Panc1 (cell line): Measurements from ENCODE around the gene SULF2. TPM values are rescaled to one million over a fixed set of nuclear protein-coding genes. Genes with fewer than 3 reads are reported as not detected.

Experiments
- ATAC-seq: fragments of 200-7000 bp; cut with Tn5 transposase; 2 replicates; pipeline ENCODE4 v1.9.1; 2020; ENCODE audit warnings: mild to moderate bottlenecking, moderate library complexity
- BruUV-seq: library from RNA; stranded (reverse); fragments of 400-500 nt; replicated peaks from 2 replicates; lab custom pipeline; 2021; lab: Mats Ljungman, UMichigan
- CTCF ChIA-PET: fragments of 300-600 bp; sonication (Branson Sonifier 250); formaldehyde crosslinking; loops from one replicate; lab custom pipeline; 2022; ENCODE audit warnings: antibody characterized with exemption; lab: Charles Lee
- POLR2A ChIA-PET: fragments of 300-600 bp; sonication (Branson Sonifier 250); formaldehyde crosslinking; loops from one replicate; lab custom pipeline; 2022; ENCODE audit warnings: antibody characterized with exemption; lab: Charles Lee
- DNase-seq: peaks from one replicate; pipeline ENCODE4 v3.0.0-alpha.2; 2010; ENCODE audit warnings: low read depth, low spot score
- H3K27ac ChIP-seq: 2 replicates; pipeline ENCODE4 v1.5.1; 2011; ENCODE audit warnings: mild to moderate bottlenecking, low read length, inconsistent platforms
- H3K27me3 ChIP-seq: fragments of 200-500 bp; sonication (Bioruptor generic); 2 replicates; pipeline ENCODE4 v1.6.0; 2014; ENCODE audit warnings: low read length, inconsistent platforms; ENCODE audit not compliant: control insufficient read depth, insufficient read depth
- H3K36me3 ChIP-seq: fragments of 200-500 bp; sonication (Bioruptor generic); 2 replicates; pipeline ENCODE4 v1.5.1; 2014; ENCODE audit warnings: inconsistent platforms, mild to moderate bottlenecking, low read length, moderate library complexity; ENCODE audit not compliant: control insufficient read depth, insufficient read depth
- H3K4me1 ChIP-seq: 2 replicates; pipeline ENCODE4 v1.5.1; 2011; ENCODE audit warnings: inconsistent platforms, mild to moderate bottlenecking, low read length, moderate library complexity; ENCODE audit not compliant: control insufficient read depth, insufficient read depth
- H3K4me3 ChIP-seq, 2 experiments: 2 replicates each; pipeline ENCODE4 v1.5.1; 2011 to 2012; ENCODE audit warnings: low read depth in 2 of 2, low read length in 2 of 2, mild to moderate bottlenecking in 2 of 2, inconsistent platforms in 1 of 2, moderate library complexity in 1 of 2
- H3K9me3 ChIP-seq: fragments of 200-500 bp; sonication (Bioruptor generic); 2 replicates; pipeline ENCODE4 v1.5.1; 2014; ENCODE audit warnings: low read depth, mild to moderate bottlenecking, inconsistent platforms, low read length, moderate library complexity; ENCODE audit not compliant: control insufficient read depth, insufficient read depth
- POLR2AphosphoS5 ChIP-seq: IDR thresholded peaks from 2 replicates; pipeline ENCODE4 v1.6.1; 2012; ENCODE audit warnings: mild to moderate bottlenecking, low read depth, low read length, moderate library complexity
- SIN3A ChIP-seq: IDR thresholded peaks from 2 replicates; pipeline ENCODE4 v1.6.1; 2012; ENCODE audit warnings: low read depth, mild to moderate bottlenecking, low read length, moderate library complexity, borderline replicate concordance; ENCODE audit not compliant: insufficient read depth
- TCF7L2 ChIP-seq: IDR thresholded peaks from 2 replicates; pipeline ENCODE4 v1.6.1; 2011; ENCODE audit warnings: mild to moderate bottlenecking, low read depth, low read length, inconsistent platforms
- in situ Hi-C: cut with HindIII; loops from 2 replicates; pipeline ENCODE4 v1.10.0; 2016; ENCODE audit warnings: low sequenced_read_pairs, low pct_unique_long_range_greater_than_20kb
- intact Hi-C: fragments of 100-400 bp; cut with micrococcal nuclease; formaldehyde crosslinking; loops from one replicate; pipeline ENCODE4 v1.10.0; 2022; ENCODE audit not compliant: unreplicated experiment
- total RNA-seq: library from RNA; stranded (reverse); gene quantifications from one replicate; pipeline ENCODE4 v1.2.1, GENCODE V29; 2021; ENCODE audit not compliant: unreplicated experiment
- TF ChIP-seq, protein P1 (sequence below), 2 experiments: IDR thresholded peaks; 2 replicates each; pipeline ENCODE4 v1.6.1; 2011 to 2012; ENCODE audit warnings: low read depth in 2 of 2, control low read depth in 1 of 2, low read length in 1 of 2, mild to moderate bottlenecking in 1 of 2, moderate library complexity in 1 of 2; ENCODE audit not compliant: insufficient read depth in 1 of 2
- TF ChIP-seq, protein P2 (sequence below): fragments of 450-650 bp; IDR thresholded peaks from 2 replicates; pipeline ENCODE4 v1.5.1; 2017; ENCODE audit warnings: mild to moderate bottlenecking

The SULF2 gene
- total RNA-seq, 1 experiment from 2014 or later, result 1.4 TPM

DNA sequence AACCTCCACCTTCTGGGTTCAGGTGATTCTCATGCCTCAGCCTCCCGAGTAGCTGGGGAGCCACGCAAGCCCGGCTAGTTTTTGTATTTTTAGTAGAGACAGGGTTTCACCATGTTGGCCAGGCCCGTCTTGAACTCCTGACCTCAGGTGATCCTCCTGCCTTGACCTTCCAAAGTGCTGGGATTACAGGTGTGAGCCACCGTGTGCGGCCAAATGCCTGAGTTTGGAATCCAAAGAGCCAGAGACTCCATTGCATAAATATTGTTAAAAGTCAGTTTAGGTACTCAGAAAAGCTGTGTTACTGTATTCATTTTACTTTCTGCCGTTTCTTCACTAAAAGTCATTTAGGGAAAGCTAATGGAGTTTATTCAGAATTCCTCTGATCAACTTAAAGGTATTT lies 137.3 kb downstream of the SULF2 start:
- DNase-seq (no peak), ATAC-seq (no peak)
- H3K27ac ChIP-seq, result no peak overlapping the region
- in situ Hi-C loops, result no loop called here
- no peak for TF ChIP-seq POLR2AphosphoS5
- TF ChIP-seq TCF7L2, result no peak
- TF ChIP-seq, protein P1, sequence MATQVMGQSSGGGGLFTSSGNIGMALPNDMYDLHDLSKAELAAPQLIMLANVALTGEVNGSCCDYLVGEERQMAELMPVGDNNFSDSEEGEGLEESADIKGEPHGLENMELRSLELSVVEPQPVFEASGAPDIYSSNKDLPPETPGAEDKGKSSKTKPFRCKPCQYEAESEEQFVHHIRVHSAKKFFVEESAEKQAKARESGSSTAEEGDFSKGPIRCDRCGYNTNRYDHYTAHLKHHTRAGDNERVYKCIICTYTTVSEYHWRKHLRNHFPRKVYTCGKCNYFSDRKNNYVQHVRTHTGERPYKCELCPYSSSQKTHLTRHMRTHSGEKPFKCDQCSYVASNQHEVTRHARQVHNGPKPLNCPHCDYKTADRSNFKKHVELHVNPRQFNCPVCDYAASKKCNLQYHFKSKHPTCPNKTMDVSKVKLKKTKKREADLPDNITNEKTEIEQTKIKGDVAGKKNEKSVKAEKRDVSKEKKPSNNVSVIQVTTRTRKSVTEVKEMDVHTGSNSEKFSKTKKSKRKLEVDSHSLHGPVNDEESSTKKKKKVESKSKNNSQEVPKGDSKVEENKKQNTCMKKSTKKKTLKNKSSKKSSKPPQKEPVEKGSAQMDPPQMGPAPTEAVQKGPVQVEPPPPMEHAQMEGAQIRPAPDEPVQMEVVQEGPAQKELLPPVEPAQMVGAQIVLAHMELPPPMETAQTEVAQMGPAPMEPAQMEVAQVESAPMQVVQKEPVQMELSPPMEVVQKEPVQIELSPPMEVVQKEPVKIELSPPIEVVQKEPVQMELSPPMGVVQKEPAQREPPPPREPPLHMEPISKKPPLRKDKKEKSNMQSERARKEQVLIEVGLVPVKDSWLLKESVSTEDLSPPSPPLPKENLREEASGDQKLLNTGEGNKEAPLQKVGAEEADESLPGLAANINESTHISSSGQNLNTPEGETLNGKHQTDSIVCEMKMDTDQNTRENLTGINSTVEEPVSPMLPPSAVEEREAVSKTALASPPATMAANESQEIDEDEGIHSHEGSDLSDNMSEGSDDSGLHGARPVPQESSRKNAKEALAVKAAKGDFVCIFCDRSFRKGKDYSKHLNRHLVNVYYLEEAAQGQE (IDR thresholded peaks at IDR 0.05; ENCODE audit: insufficient read depth in 1 of 2, low read depth in 2 of 2, low read length in 1 of 2), result no peak
- TF ChIP-seq SIN3A, result no peak
- TF ChIP-seq, protein P2, sequence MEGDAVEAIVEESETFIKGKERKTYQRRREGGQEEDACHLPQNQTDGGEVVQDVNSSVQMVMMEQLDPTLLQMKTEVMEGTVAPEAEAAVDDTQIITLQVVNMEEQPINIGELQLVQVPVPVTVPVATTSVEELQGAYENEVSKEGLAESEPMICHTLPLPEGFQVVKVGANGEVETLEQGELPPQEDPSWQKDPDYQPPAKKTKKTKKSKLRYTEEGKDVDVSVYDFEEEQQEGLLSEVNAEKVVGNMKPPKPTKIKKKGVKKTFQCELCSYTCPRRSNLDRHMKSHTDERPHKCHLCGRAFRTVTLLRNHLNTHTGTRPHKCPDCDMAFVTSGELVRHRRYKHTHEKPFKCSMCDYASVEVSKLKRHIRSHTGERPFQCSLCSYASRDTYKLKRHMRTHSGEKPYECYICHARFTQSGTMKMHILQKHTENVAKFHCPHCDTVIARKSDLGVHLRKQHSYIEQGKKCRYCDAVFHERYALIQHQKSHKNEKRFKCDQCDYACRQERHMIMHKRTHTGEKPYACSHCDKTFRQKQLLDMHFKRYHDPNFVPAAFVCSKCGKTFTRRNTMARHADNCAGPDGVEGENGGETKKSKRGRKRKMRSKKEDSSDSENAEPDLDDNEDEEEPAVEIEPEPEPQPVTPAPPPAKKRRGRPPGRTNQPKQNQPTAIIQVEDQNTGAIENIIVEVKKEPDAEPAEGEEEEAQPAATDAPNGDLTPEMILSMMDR, result no peak
- H3K27me3 ChIP-seq, result no peaks in the 10 kb centered on the region
- POLR2A ChIA-PET, result no interaction called here
- H3K4me1 ChIP-seq, result no peaks in the 10 kb centered on the region
- no peaks in the 10 kb centered on the region for H3K9me3 ChIP-seq
- H3K36me3 ChIP-seq, result peaks cover 9% of the 10 kb centered on the region; the same call in 1 of the 2 replicates
- CTCF ChIA-PET, result no interaction called here
- BruUV-seq, result no TSS peak
- H3K4me3 ChIP-seq, result no peak overlapping the region
- intact Hi-C loops, result no loop called here

DNA sequence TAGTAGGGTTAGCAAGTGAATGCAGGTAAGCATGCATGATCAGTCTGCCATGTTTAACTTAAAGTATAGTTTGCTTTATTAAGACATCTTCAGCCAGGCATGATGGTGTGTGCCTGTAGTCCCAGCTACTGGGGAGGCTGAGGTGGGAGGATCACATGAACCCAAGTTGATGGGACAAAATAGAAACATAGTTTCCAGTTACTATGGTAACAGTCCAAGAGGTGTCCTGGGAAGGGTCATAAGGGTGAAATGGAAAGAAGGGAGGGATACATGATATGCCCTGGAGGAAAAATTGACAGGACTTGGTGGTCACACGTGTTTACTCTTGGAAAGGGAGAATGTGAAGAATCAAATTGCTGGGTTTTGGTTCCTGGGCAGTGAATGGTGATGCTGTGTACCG lies 139.6 kb downstream of the SULF2 start:
- DNase-seq (no peak), ATAC-seq (no peak)
- ChIA-PET POLR2A (no interaction called here), CTCF (no interaction called here)
- in situ Hi-C loops (no loop called here), intact Hi-C loops (no loop called here)
- BruUV-seq, result no TSS peak
- Histone ChIP-seq H3K27me3 (no peaks in the 10 kb centered on the region), H3K4me1 (no peaks in the 10 kb centered on the region), H3K27ac (no peak overlapping the region), H3K4me3 (no peak overlapping the region), H3K36me3 (0 out of 2 replicates have a peak, but pooled peaks cover 3% of the 10 kb centered on the region), H3K9me3 (no peaks in the 10 kb centered on the region)
- no peak for TF ChIP-seq POLR2AphosphoS5
- TF ChIP-seq, protein P2, result no peak
- no peak for TF ChIP-seq SIN3A
- TF ChIP-seq TCF7L2, result no peak
- TF ChIP-seq, protein P1 (IDR thresholded peaks at IDR 0.05; ENCODE audit: insufficient read depth in 1 of 2, low read depth in 2 of 2, low read length in 1 of 2), result no peak
